Prostate gland (tissue), 2 donors: ENCODE results near the gene EML4.

Experiments
- CTCF ChIP-seq, 4 experiments: fragments of 200-600 bp in 2 of 4; fragments of 450-650 bp in 2 of 4; sonication (generic) in 2 of 4; IDR thresholded peaks; 1 replicate in 3 of 4; 2 replicates in 1 of 4; pipeline ENCODE4 v1.5.1; 2016 to 2019; ENCODE audit warnings: antibody characterized with exemption in 4 of 4, mild to moderate bottlenecking in 2 of 4, moderate library complexity in 2 of 4
- POLR2AphosphoS5 ChIP-seq: sonication (generic); formaldehyde crosslinking; IDR thresholded peaks from one replicate; pipeline ENCODE4 v1.6.1; 2017; ENCODE audit warnings: antibody characterized with exemption

DNA sequence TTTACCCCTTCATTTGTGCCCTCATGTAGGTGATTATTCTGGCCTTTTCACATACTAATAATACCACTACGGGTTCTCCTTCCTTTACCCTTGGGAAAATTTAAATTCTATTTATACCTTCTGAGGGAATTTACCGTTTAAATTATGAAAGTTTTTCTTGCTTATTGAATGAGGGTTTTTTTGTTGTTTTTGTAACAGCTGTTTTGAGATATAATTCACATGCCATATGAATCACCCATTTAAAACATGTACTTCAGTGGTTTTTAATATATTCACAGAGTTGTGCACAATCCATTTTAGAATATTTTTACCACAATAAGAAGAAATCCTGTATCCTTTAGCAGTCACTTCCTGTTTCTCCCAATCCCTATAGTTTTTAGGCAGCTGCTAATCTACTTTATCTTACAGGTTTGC, 54.7 kb downstream of the EML4 start:
- TF ChIP-seq CTCF (IDR thresholded peaks at IDR 0.05) (no peak), POLR2AphosphoS5 (no peak)
